ENCODE measurements around the gene TCEAL9.

TCEAL9 gene

DNA sequence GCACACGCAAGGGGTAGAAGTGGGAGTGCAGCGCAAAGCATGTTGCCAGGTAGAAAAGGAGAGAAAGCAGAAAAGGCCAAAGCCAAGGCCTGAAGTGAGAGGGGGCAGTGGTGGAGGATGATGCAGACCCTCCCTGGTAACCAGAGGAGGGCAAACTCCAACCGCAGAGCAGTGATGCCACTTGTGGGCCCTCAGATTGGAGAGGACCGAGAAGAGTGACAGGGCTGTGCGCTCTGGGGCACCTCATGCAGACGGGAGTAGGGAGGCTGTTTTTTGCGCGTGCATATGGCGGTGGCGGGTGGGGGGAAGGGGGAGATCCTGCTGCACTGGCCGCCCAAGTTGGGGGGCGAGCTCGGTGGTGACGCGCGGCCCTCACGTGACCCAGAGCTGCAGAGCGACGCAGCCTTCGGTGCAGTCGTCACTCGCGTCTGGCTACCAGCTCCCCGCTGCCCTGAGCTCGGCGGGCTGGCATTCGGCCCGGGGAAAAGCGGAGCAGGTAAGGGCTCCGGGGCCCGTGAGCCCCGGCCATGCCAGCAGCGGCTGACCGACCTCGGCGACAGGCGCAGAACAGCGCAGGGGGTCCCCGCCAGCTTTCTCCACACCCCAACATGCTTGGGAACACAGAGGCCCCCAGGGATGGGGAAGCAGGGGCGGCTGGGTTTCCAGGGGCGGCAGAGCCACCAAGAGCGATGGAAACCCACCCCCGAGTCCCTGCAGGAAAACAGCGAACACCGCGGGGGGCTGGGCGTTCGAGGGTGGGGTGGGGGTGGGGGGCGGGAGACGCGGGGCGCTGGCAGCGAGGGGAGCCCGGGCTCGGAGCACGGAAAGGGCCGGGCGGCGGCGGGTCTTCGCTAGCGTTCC is 20.0 kb downstream of the TCEAL9 start, which contains the start of gene BEX3:
TSS of gene BEX3 (plus strand) at position 421 of the 861 bp plus-strand sequence. CDS start 984 bp downstream, outside the sequence.
- TF ChIP-seq POLR2AphosphoS5 (IDR thresholded peaks at IDR 0.05; ENCODE audit: low read depth, low read length) (no peak), FOXP2 (optimal IDR thresholded peaks at IDR 0.05; ENCODE audit: borderline replicate concordance, extremely low read depth, extremely low read length, insufficient read depth) (peak; percentile 10)
- TF ChIP-seq, protein P1, sequence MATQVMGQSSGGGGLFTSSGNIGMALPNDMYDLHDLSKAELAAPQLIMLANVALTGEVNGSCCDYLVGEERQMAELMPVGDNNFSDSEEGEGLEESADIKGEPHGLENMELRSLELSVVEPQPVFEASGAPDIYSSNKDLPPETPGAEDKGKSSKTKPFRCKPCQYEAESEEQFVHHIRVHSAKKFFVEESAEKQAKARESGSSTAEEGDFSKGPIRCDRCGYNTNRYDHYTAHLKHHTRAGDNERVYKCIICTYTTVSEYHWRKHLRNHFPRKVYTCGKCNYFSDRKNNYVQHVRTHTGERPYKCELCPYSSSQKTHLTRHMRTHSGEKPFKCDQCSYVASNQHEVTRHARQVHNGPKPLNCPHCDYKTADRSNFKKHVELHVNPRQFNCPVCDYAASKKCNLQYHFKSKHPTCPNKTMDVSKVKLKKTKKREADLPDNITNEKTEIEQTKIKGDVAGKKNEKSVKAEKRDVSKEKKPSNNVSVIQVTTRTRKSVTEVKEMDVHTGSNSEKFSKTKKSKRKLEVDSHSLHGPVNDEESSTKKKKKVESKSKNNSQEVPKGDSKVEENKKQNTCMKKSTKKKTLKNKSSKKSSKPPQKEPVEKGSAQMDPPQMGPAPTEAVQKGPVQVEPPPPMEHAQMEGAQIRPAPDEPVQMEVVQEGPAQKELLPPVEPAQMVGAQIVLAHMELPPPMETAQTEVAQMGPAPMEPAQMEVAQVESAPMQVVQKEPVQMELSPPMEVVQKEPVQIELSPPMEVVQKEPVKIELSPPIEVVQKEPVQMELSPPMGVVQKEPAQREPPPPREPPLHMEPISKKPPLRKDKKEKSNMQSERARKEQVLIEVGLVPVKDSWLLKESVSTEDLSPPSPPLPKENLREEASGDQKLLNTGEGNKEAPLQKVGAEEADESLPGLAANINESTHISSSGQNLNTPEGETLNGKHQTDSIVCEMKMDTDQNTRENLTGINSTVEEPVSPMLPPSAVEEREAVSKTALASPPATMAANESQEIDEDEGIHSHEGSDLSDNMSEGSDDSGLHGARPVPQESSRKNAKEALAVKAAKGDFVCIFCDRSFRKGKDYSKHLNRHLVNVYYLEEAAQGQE (IDR thresholded peaks at IDR 0.05; ENCODE audit: insufficient read depth in 1 of 2, low read depth in 2 of 2, low read length in 2 of 2) = no peak

DNA sequence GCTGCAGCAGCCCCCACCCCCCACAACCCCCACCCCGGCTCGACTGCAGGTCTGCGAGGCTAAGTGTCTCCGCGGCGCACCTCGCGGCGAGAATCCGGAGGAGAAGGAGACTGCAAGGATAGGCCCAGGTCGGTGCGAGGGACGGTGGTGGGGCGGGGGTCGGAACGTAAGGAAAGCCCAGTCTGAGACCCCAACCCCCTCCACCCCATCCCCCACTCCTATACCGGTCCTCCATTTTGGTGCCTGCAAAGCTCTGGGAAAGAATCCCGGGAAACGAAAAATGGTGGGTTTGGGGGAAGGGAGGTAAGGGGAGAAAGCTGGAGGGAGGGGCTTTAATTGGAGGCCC is 20.6 kb downstream of the TCEAL9 start:
- TF ChIP-seq POLR2AphosphoS5 (IDR thresholded peaks at IDR 0.05; ENCODE audit: low read depth, low read length) (no peak), FOXP2 (optimal IDR thresholded peaks at IDR 0.05; ENCODE audit: borderline replicate concordance, extremely low read depth, extremely low read length, insufficient read depth) (no peak), SIN3A (IDR thresholded peaks at IDR 0.05; ENCODE audit: borderline replicate concordance, insufficient read depth, low read length) (no peak), TAF1 (IDR thresholded peaks at IDR 0.05; ENCODE audit: borderline replicate concordance, insufficient read depth, low read length) (no peak)
- TF ChIP-seq, protein P1 (IDR thresholded peaks at IDR 0.05; ENCODE audit: insufficient read depth in 1 of 2, low read depth in 2 of 2, low read length in 2 of 2) = no peak

DNA sequence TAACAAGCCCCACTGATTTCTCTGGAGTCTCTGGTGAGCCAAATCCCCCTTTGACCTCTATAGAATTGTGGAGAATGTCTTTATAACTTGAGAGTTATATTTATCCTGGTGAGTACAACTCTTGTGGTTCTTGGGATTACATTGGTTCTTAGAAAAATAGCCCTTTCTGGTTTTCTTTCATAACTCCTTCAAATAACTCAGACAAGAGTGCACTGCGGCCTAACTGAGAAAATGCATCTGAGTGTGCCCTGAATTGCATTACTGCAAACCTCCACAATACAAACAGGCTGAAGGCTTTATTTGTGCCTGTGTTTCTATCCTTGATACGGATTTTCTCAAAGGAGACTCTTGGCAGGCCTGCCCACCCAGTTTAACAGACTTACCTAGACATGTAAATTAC is 22.7 kb downstream of the TCEAL9 start:
- TF ChIP-seq POLR2AphosphoS5 (IDR thresholded peaks at IDR 0.05; ENCODE audit: low read depth, low read length) (no peak), FOXP2 (optimal IDR thresholded peaks at IDR 0.05; ENCODE audit: borderline replicate concordance, extremely low read depth, extremely low read length, insufficient read depth) (no peak), TAF1 (IDR thresholded peaks at IDR 0.05; ENCODE audit: borderline replicate concordance, insufficient read depth, low read length) (no peak), SIN3A (IDR thresholded peaks at IDR 0.05; ENCODE audit: borderline replicate concordance, insufficient read depth, low read length) (no peak)
- TF ChIP-seq, protein P1 (IDR thresholded peaks at IDR 0.05; ENCODE audit: insufficient read depth in 1 of 2, low read depth in 2 of 2, low read length in 2 of 2) = no peak

DNA sequence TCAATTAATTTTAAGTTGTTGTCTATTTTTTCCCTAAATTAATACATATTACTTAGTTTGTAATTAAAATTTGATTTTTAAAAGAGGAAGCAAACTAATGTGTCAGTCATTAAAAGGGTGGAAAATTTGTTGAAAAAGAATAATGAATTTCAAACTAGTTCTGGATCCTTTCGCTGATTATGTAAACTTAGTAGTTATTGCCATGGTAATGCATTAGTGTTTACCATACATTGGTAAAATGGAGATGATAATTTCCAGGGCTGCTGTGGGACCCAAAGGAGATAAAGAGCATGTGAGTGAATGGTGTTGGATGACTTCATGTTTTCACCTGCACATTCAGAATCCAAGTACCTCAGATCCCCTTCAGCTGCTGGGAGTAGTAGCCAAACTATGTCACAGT is 26.6 kb downstream of the TCEAL9 start:
- TF ChIP-seq TAF1 (IDR thresholded peaks at IDR 0.05; ENCODE audit: borderline replicate concordance, insufficient read depth, low read length) = no peak
- no peak for TF ChIP-seq POLR2AphosphoS5 (IDR thresholded peaks at IDR 0.05; ENCODE audit: low read depth, low read length)
- no peak for TF ChIP-seq FOXP2 (optimal IDR thresholded peaks at IDR 0.05; ENCODE audit: borderline replicate concordance, extremely low read depth, extremely low read length, insufficient read depth)
- TF ChIP-seq, protein P1 (IDR thresholded peaks at IDR 0.05; ENCODE audit: insufficient read depth in 1 of 2, low read depth in 2 of 2, low read length in 2 of 2) = no peak
- no peak for TF ChIP-seq SIN3A (IDR thresholded peaks at IDR 0.05; ENCODE audit: borderline replicate concordance, insufficient read depth, low read length)
